Urinary bladder (tissue), 4 donors: ENCODE measurements around the gene FCHSD1. TPM values are rescaled to one million over a fixed set of nuclear protein-coding genes. Genes with fewer than 3 reads are reported as not detected.

ENCODE experiments used
- DNase-seq: peaks from one replicate; pipeline ENCODE4 v3.0.0-alpha.2; 2015; ENCODE audit errors: extremely low spot score
- H3K27ac ChIP-seq: one replicate; pipeline ENCODE4 v1.5.1; 2013; ENCODE audit warnings: low read depth, mild to moderate bottlenecking, moderate library complexity
- H3K36me3 ChIP-seq: one replicate; pipeline ENCODE4 v1.6.1; 2013; ENCODE audit warnings: mild to moderate bottlenecking, moderate library complexity; ENCODE audit not compliant: insufficient read depth
- H3K4me1 ChIP-seq: one replicate; pipeline ENCODE4 v1.6.1; 2013; ENCODE audit warnings: mild to moderate bottlenecking, moderate library complexity; ENCODE audit not compliant: insufficient read depth
- H3K4me3 ChIP-seq: one replicate; pipeline ENCODE4 v1.5.1; 2013; ENCODE audit warnings: low read depth, low read length
- WGBS: extraction: QIAGEN DNeasy Blood & Tissue Kit; methylation state at CpG from one replicate; pipeline ENCODE4 v1.1.7; 2013; 5-methylcytosine and 5-hydroxymethylcytosine counted together
- polyA plus RNA-seq: library from polyadenylated mRNA; stranded (reverse); fragments of 200-250 nt; gene quantifications from one replicate; pipeline ENCODE4 v1.2.3, GENCODE V29; 2013
- total RNA-seq: library from RNA; depleted of rRNA; stranded (reverse); fragments of >200 nt; gene quantifications from one replicate; pipeline ENCODE4 v1.2.3, GENCODE V29; 2014
- donor health status: healthy with polysubstance abuse.
- donor health status: healthy.

FCHSD1 gene
- total and polyA plus RNA-seq, 2 donors: 14.4 to 15.6 TPM

- DNase-seq: no peak
- Histone ChIP-seq H3K4me3 (no peak overlapping the region), H3K27ac (no peak overlapping the region), H3K36me3 (peaks cover 3% of the 10 kb centered on the region), H3K4me1 (no peaks in the 10 kb centered on the region)
- WGBS: 86% methylated on average over 2 of the region's 2 CpGs
Measured at GRCh38 chr5:141641634-141642267, 9.5 kb downstream of the FCHSD1 start.

DNA sequence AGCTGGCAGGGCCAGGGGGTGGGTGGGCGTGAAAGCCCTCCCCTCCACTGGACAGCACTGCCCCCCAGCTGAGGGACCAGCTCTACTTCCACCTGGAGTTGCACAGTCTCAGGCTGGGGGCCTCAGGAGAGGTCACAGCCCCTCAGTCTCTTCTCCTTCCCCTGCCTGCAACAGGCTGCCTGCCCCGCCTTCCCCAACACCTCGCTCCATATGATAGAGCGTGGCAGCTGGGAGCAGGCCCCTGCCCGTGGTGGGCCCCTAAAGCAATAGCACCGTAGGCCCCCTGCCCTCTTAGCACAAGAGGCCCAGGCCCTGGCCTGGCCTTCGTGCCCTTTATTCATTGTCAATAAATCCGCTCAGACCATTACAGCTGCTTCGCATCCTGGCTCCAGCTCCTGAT lies 10.5 kb downstream of the FCHSD1 start:
- WGBS: 87% methylated on average over 9 of the region's 9 CpGs
- DNase-seq: no peak
- peaks cover 3% of the 10 kb centered on the region for H3K36me3 ChIP-seq
- H3K4me1 ChIP-seq: no peaks in the 10 kb centered on the region
- H3K4me3 ChIP-seq: no peak overlapping the region
- H3K27ac ChIP-seq: no peak overlapping the region

- no peak overlapping the region for H3K27ac ChIP-seq
- no peak overlapping the region for H3K4me3 ChIP-seq
- H3K36me3 ChIP-seq: peaks cover 3% of the 10 kb centered on the region
- H3K4me1 ChIP-seq: no peaks in the 10 kb centered on the region
- WGBS: 89% methylated on average over 3 of the region's 3 CpGs
- DNase-seq: no peak
Measured at GRCh38 chr5:141640051-141640415, 11.2 kb downstream of the FCHSD1 start.

- H3K4me1 ChIP-seq: no peaks in the 10 kb centered on the region
- H3K36me3 ChIP-seq: peaks cover 3% of the 10 kb centered on the region
- no peak for DNase-seq
- H3K4me3 ChIP-seq: no peak overlapping the region
- WGBS: 86% methylated on average over 12 of the region's 12 CpGs
- no peak overlapping the region for H3K27ac ChIP-seq
Measured at GRCh38 chr5:141639357-141640050, 11.7 kb downstream of the FCHSD1 start.

- peaks cover 3% of the 10 kb centered on the region for H3K36me3 ChIP-seq
- no peak for DNase-seq
- WGBS: 96% methylated on average over 2 of the region's 2 CpGs
- H3K4me1 ChIP-seq: no peaks in the 10 kb centered on the region
- no peak overlapping the region for H3K4me3 ChIP-seq
- no peak overlapping the region for H3K27ac ChIP-seq
Measured at GRCh38 chr5:141638771-141639170, 12.4 kb downstream of the FCHSD1 start.

DNA sequence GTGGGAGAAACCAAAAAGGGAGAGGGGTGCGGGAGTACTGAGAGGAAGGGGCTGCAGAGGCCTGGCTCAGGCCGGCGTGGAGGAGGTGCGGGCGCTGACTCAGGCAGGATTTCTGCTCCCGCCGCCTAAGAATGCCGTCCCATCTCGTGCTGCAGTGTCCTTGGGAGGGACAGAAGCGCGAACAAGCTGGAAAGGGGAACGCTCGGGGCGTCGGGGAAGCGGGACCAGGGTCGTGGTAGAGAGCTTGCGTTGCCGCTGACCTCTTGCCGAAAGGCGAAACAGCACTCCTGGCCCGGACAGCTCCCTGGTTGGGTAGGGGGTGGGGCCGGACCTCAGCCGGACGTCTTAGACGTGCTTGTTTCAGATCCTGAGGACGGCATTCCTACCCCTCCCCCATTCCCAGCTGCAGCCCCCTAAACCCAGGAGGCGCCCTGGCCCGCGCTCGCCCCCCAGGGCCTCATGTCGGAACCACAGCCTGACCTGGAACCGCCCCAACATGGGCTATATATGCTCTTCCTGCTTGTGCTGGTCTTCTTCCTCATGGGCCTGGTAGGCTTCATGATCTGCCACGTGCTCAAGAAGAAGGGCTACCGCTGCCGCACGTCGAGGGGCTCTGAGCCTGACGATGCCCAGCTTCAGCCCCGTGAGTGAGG lies 13.3 kb downstream of the FCHSD1 start:
- no peak overlapping the region for H3K27ac ChIP-seq
- peak overlapping the region; percentile 76 for H3K4me3 ChIP-seq
- WGBS: 4% methylated on average over 40 of the region's 40 CpGs
- H3K4me1 ChIP-seq: no peaks in the 10 kb centered on the region
- DNase-seq: no peak
- peaks cover 3% of the 10 kb centered on the region for H3K36me3 ChIP-seq

DNA sequence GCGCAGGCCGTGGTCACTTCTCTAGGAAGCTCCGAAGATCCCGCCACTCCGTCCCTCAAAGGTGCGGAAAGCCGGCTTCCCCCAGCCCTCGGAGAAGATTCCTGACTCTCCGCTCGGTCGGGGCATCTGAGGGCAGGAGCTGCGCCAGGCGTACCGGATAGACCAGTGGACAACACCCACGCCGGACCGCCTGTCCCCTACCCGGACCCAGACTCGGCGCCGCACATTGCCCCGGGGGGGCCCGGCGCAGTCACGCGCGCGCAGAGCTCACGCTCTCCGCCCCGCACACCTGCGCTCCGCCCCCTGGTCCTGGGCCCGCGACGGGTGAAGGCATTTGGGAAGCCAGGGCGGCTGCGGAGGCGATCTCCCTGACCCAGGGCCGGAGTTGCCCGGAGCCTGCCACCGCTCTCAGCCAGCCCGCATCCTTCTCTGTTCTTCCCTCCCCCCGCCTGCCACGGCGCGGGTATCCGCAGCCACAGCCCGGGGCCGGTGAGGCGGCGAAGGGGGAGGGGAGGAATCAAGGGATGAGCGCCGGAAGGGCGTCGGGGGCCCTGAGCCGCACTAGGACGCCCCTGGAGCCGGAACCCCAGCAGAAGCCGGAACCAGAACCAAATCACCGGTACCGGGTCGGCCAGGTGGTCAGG lies 14.0 kb downstream of the FCHSD1 start:
- H3K36me3 ChIP-seq: peaks cover 3% of the 10 kb centered on the region
- H3K4me3 ChIP-seq: peak overlapping the region; percentile 76
- no peak for DNase-seq
- WGBS: under 1% methylated on average over 63 of the region's 63 CpGs
- H3K4me1 ChIP-seq: no peaks in the 10 kb centered on the region
- no peak overlapping the region for H3K27ac ChIP-seq

DNA sequence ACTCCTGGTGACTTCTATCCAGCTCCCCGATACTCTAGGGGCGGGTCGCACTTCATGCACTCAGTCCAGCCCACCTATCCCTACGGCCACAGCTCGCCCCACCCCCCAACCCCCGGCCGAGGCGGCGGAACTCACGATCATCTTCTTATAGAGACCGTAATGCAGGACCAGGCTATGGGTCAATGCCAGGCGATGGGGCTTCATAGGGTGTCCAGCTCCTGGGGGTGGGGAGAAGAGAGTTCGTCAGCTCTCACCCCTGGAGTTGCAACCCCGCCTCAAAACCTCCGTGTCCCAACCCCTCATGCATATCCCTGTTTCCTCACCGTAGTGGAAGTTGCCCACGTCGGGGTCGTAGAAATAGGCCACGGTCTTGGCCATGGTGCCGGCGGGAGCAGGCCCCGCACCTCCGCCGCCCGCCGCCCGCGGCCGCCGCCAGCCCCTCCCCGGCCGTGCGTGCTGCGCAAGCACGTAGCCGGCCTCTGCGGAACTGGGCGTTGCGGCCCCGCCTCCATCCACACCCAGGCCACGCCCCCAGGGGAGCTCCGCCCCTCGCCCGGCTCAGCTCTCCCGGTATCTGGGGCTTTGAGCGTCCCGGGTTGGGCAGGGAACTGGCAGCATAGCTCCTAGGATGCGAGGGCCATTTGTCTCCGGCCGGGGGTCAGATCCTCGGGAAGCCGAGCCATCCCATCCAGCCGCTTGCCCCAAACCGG lies 14.7 kb downstream of the FCHSD1 start, which contains the start of the genes HDAC3 and RELL2:
HDAC3 (minus strand) TSS at position 437 of the 710 bp plus-strand sequence; CDS start at position 378, 59 bp downstream.
RELL2 (plus strand) TSS at position 585 of the 710 bp plus-strand sequence. CDS start 1,229 bp downstream, outside the sequence.
- peak within 1 kb of the TSS; percentile 13 for H3K27ac ChIP-seq
- H3K4me1 ChIP-seq: no peaks in the 10 kb centered on the region
- H3K4me3 ChIP-seq: peak within 1 kb of the TSS; percentile 76
- WGBS: under 1% methylated on average over 55 of the region's 55 CpGs
- peak; percentile 66 for DNase-seq
- peaks cover 3% of the 10 kb centered on the region for H3K36me3 ChIP-seq

GRCh38 chr5:141636106-141636412 lies 15.2 kb downstream of the FCHSD1 start:
- Histone ChIP-seq H3K27ac (no peak overlapping the region), H3K36me3 (no peaks in the 10 kb centered on the region), H3K4me1 (no peaks in the 10 kb centered on the region), H3K4me3 (peak overlapping the region; percentile 76)
- DNase-seq: no peak
- 6% methylated on average over 4 of the region's 4 CpGs for WGBS

- no peak for DNase-seq
- Histone ChIP-seq H3K4me1 (no peaks in the 10 kb centered on the region), H3K4me3 (peak overlapping the region; percentile 76), H3K27ac (no peak overlapping the region), H3K36me3 (no peaks in the 10 kb centered on the region)
- 39% methylated on average over 7 of the region's 7 CpGs for WGBS
Measured at GRCh38 chr5:141635646-141636045, 15.6 kb downstream of the FCHSD1 start.

GRCh38 chr5:141634720-141635119 lies 16.5 kb downstream of the FCHSD1 start:
- Histone ChIP-seq H3K4me3 (no peak overlapping the region), H3K4me1 (no peaks in the 10 kb centered on the region), H3K36me3 (no peaks in the 10 kb centered on the region), H3K27ac (no peak overlapping the region)
- WGBS: 90% methylated on average over 6 of the region's 6 CpGs
- no peak for DNase-seq

GRCh38 chr5:141633871-141634561 lies 17.2 kb downstream of the FCHSD1 start:
- Histone ChIP-seq H3K4me3 (no peak overlapping the region), H3K27ac (no peak overlapping the region), H3K4me1 (no peaks in the 10 kb centered on the region), H3K36me3 (no peaks in the 10 kb centered on the region)
- no peak for DNase-seq
- WGBS: 81% methylated on average over 5 of the region's 5 CpGs

DNA sequence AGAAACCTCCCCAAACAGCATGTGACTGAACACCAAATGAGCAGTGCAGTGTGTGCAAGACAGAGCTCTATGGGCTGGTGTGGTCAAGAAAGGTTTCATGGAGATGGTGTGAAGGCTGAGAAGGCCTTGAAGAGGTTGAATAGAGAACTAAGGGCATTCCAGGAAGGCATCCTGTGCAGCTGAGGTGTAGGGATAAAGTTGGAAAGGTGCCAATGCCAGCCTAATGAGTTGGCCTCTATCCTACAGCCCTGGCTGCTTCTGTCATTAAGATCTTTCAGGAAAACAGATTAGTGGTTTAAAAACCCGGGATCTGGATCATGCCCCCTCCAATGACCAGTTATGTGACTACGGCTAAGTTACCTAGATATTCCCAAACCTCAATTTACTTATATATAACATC lies 18.6 kb downstream of the FCHSD1 start:
- 94% methylated on average over 2 of the region's 2 CpGs for WGBS
- Histone ChIP-seq H3K36me3 (no peaks in the 10 kb centered on the region), H3K4me3 (no peak overlapping the region), H3K4me1 (no peaks in the 10 kb centered on the region), H3K27ac (no peak overlapping the region)
- no peak for DNase-seq
